CD4-positive, alpha-beta memory T cell (primary cell): ENCODE results near the gene ESPN. TPM values are rescaled to one million over a fixed set of nuclear protein-coding genes. Genes with fewer than 3 reads are reported as not detected.

Source experiments
- CTCF ChIA-PET: fragments of 350-600 bp; sonication (Branson Sonifier 250); formaldehyde crosslinking; loops from one replicate; lab custom pipeline; 2021; ENCODE audit warnings: inconsistent platforms; ENCODE audit not compliant: partially characterized antibody; lab: Charles Lee
- POLR2A ChIA-PET: fragments of 350-600 bp; sonication (Branson Sonifier 250); formaldehyde crosslinking; loops from one replicate; lab custom pipeline; 2021; ENCODE audit not compliant: partially characterized antibody; lab: Charles Lee
- DNase-seq, 5 donors: peaks; one replicate each; pipeline versions ENCODE4 v3.0.0 to v3.0.0-alpha.2; 2020 to 2022; ENCODE audit warnings: mixed read lengths in 1 of 5
- H3K27ac ChIP-seq: one replicate; pipeline ENCODE4 v1.7.0; 2013; ENCODE audit warnings: low read depth, low read length
- H3K27me3 ChIP-seq: 2 replicates; pipeline ENCODE4 v1.7.0; 2013; ENCODE audit warnings: mild to moderate bottlenecking, low read length, moderate library complexity; ENCODE audit not compliant: insufficient read depth
- H3K36me3 ChIP-seq: 2 replicates; pipeline ENCODE4 v1.7.0; 2013; ENCODE audit warnings: mild to moderate bottlenecking, low read length, moderate library complexity; ENCODE audit not compliant: insufficient read depth
- H3K4me1 ChIP-seq: 2 replicates; pipeline ENCODE4 v1.7.0; 2013; ENCODE audit warnings: mild to moderate bottlenecking, low read length, moderate library complexity; ENCODE audit not compliant: insufficient read depth
- H3K4me3 ChIP-seq, 2 donors: one replicate each; pipeline ENCODE4 v1.7.0; 2013; ENCODE audit warnings: low read length in 2 of 2, mild to moderate bottlenecking in 1 of 2
- H3K9me3 ChIP-seq, 2 donors: one replicate each; pipeline ENCODE4 v1.7.0; 2013; ENCODE audit warnings: low read length in 2 of 2, control low read depth in 1 of 2; ENCODE audit not compliant: control insufficient read depth in 1 of 2
- H3K27ac Mint-ChIP-seq, 7 donors: one replicate each; pipeline ENCODE4 v1.8.0; 2020 to 2021; ENCODE audit warnings: mixed read lengths in 7 of 7, mild to moderate bottlenecking in 6 of 7, inconsistent platforms in 3 of 7, moderate library complexity in 3 of 7
- H3K27me3 Mint-ChIP-seq, 2 donors: one replicate each; pipeline ENCODE4 v1.8.0; 2020 to 2021; ENCODE audit warnings: mixed read lengths in 2 of 2
- H3K36me3 Mint-ChIP-seq, 2 donors: one replicate each; pipeline ENCODE4 v1.8.0; 2020 to 2021; ENCODE audit warnings: mixed read lengths in 2 of 2, inconsistent platforms in 1 of 2, mild to moderate bottlenecking in 1 of 2
- H3K4me1 Mint-ChIP-seq, 4 donors: one replicate each; pipeline ENCODE4 v1.8.0; 2020 to 2021; ENCODE audit warnings: mixed read lengths in 4 of 4, mild to moderate bottlenecking in 1 of 4
- H3K4me3 Mint-ChIP-seq, 8 donors: one replicate each; pipeline ENCODE4 v1.8.0; 2020 to 2021; ENCODE audit warnings: mixed read lengths in 8 of 8, mild to moderate bottlenecking in 7 of 8, moderate library complexity in 6 of 8, inconsistent platforms in 3 of 8
- H3K9me3 Mint-ChIP-seq, 8 donors: one replicate each; pipeline ENCODE4 v1.8.0; 2020 to 2021; ENCODE audit warnings: mixed read lengths in 8 of 8, mild to moderate bottlenecking in 5 of 8, inconsistent platforms in 3 of 8, moderate library complexity in 1 of 8
- intact Hi-C: fragments of 100-400 bp; cut with micrococcal nuclease; formaldehyde crosslinking; loops from one replicate; pipeline ENCODE4 v1.15.1; 2023
- polyA plus RNA-seq, 2 donors: library from polyadenylated mRNA; unstranded; fragments of 300-500 nt; fragmentation: Illumina TruSeq; gene quantifications; one replicate each; pipeline ENCODE4 v1.2.3, GENCODE V29; 2021
- total RNA-seq, 2 experiments: library from RNA; stranded (reverse); gene quantifications; one replicate each; pipeline ENCODE4 v1.2.3, GENCODE V29; 2021

ESPN gene
- total and polyA plus RNA-seq, 4 experiments from 2014 or later, result 0.48 to 13.5 (median 6.3) TPM

DNA sequence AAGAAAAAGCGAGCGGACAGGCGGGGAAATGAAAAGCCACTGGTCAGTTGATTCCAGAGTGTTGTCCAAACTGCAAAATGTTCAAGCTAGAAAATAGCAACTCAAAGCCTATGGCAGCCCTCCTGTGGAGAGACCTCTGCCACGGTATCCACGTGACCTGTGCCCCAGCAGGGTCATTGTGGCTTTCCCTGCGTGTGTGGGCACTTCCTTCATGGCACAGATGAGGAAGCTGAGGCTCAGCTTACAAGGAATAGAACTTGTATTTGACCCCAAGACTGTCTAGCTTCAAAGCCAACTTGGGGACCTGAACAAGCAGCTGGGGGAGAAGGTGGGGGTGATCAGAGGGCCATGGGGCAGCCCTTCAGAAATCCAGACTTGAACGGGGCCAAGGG, 82.5 kb downstream of the ESPN start:
- Histone ChIP-seq H3K27ac (no peak overlapping the region), H3K36me3 (no peaks in the 10 kb centered on the region), H3K27me3 (no peaks in the 10 kb centered on the region), H3K4me3 (no peak overlapping the region), H3K9me3 (no peaks in the 10 kb centered on the region), H3K4me1 (no peaks in the 10 kb centered on the region)
- Mint-ChIP-seq H3K36me3 (no peaks in the 10 kb centered on the region), H3K27ac (no peak overlapping the region), H3K4me3 (no peak overlapping the region), H3K4me1 (no peaks in the 10 kb centered on the region), H3K27me3 (peaks cover 0 to 5% of the 10 kb centered on the region in 2 donors), H3K9me3 (no peaks in the 10 kb centered on the region)
- no peak for DNase-seq
- POLR2A ChIA-PET, result interaction anchor here (1.1 kb wide), 1 partner anchor 16 kb away, joined by 4 read pairs; the partner anchor contains the start of gene PLEKHG5
- intact Hi-C loops, result no loop called here
- CTCF ChIA-PET, result interaction anchor here (1.3 kb wide), 1 partner anchor 17 kb away, joined by 3 read pairs; no protein-coding TSS in a partner anchor

DNA sequence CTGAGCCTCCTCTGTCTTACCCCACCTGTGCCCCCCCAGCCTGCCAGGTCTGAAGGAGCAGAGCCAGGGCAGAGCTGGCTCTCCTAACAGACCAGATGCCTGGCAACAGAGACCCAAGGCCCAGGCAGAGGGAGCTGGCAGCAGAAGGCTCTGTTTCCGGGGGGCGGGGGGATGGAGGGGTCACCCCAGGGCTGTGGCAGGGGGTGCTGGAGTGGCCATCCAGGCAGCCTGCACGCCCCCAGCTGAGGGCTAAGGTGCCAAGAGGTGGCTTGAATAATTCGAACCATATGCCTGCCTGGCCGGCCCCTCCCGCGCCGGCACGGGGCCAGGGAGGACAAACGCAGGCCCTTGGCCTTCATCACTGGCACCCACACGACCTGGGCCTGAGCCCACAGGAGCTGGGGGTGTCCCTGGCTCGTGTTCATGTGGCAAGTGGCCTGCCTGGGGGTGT, 82.9 kb downstream of the ESPN start:
- Histone ChIP-seq H3K27ac (no peak overlapping the region), H3K4me3 (no peak overlapping the region), H3K4me1 (no peaks in the 10 kb centered on the region), H3K27me3 (no peaks in the 10 kb centered on the region), H3K36me3 (no peaks in the 10 kb centered on the region), H3K9me3 (no peaks in the 10 kb centered on the region)
- H3K27me3 Mint-ChIP-seq, result peaks cover 0 to 5% of the 10 kb centered on the region in 2 donors
- no peaks in the 10 kb centered on the region for H3K36me3 Mint-ChIP-seq
- POLR2A ChIA-PET, result interaction anchor here (1.1 kb wide), 1 partner anchor 16 kb away, joined by 4 read pairs; the partner anchor contains the start of gene PLEKHG5
- no peak overlapping the region for H3K27ac Mint-ChIP-seq
- CTCF ChIA-PET, result interaction anchor here (1.3 kb wide), 1 partner anchor 17 kb away, joined by 3 read pairs; no protein-coding TSS in a partner anchor
- H3K9me3 Mint-ChIP-seq, result no peaks in the 10 kb centered on the region
- no peak for DNase-seq
- H3K4me3 Mint-ChIP-seq, result no peak overlapping the region
- intact Hi-C loops, result no loop called here
- H3K4me1 Mint-ChIP-seq, result no peaks in the 10 kb centered on the region

DNA sequence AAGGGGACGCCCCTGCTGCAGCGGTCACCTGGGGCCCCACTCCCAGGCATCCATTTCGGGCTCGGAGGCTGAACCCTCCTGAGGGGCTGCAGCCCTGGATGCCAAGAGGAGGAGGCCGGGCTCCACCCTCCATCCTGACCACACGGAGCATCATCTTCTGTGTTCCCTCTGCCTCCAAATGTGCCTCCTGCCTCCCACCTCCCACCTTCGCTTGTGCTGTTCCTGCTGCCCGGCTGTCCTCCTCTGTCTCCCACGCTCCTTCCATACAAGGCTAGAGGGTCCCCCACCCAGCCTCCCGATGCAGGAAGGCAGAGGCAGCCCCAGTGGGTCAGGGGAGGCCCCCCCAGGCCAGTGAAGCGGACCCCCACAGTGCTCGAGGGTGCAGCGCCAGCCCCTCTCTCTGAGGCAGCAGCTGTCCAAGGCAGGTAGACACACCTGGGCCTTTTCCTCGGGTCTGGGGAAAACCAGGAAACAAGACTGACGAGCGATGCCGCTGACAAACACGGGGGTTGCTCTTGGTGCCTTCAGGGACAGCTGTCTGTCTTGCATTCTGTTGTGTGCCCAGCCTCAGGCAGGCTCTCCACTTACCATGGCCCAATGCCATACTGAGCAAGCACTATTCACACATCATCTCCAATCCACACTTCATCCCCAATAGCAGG, 83.7 kb downstream of the ESPN start:
- Histone ChIP-seq H3K36me3 (no peaks in the 10 kb centered on the region), H3K27me3 (no peaks in the 10 kb centered on the region), H3K4me3 (no peak overlapping the region), H3K4me1 (no peaks in the 10 kb centered on the region), H3K9me3 (no peaks in the 10 kb centered on the region), H3K27ac (no peak overlapping the region)
- intact Hi-C loops, result no loop called here
- no peak for DNase-seq
- POLR2A ChIA-PET, result interaction anchor here (1.1 kb wide), 1 partner anchor 17 kb away, joined by 4 read pairs; the partner anchor contains the start of gene PLEKHG5
- peaks cover 0 to 5% of the 10 kb centered on the region in 2 donors for H3K27me3 Mint-ChIP-seq
- CTCF ChIA-PET, result no interaction called here
- H3K4me3 Mint-ChIP-seq, result no peak overlapping the region
- no peaks in the 10 kb centered on the region for H3K9me3 Mint-ChIP-seq
- no peaks in the 10 kb centered on the region for H3K36me3 Mint-ChIP-seq
- H3K27ac Mint-ChIP-seq, result peak overlapping the region in 1 of 7 donors; percentile 72
- no peaks in the 10 kb centered on the region for H3K4me1 Mint-ChIP-seq

GRCh38 chr1:6508816-6509189, 84.2 kb downstream of the ESPN start:
- H3K36me3 ChIP-seq, result no peaks in the 10 kb centered on the region

DNA sequence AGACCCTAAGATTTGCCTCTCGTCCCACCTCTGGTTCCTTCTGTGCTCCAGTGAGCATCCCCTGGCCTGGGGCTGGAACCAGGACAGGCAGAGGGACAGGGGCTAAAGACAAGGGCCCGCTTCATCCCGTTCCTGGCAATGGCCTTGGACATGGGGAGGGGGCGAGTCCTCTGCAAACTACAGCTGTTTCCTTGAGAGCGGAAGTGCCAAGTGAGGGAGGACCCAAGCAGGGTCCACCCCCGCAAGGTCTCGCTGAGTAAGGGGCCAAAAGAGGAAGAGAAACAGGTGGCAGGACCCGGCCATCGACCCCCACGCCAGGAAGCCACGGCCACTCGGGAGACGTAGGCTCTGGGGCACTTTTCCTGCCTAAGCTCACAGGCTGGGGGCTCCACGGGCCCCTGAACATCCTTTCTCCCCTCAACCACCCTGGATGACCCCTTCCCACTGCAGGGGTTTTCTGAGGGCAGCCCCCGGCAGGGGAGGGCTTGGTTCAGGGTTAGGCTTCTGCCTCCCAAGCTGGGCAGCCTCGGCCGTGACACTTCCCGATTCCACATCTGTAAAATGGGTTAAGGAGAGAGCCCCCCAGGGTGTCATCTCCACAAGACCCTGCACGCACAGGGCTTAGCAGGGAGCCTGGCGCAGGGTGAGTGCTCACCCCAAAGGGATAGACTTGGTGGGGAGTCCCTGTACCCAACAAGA, 84.8 kb downstream of the ESPN start:
- no peak overlapping the region for H3K27ac ChIP-seq
- Mint-ChIP-seq H3K36me3 (no peaks in the 10 kb centered on the region), H3K27ac (no peak overlapping the region), H3K4me3 (no peak overlapping the region), H3K9me3 (no peaks in the 10 kb centered on the region), H3K27me3 (peaks cover 0 to 5% of the 10 kb centered on the region in 2 donors), H3K4me1 (no peaks in the 10 kb centered on the region)
- intact Hi-C loops, result no loop called here
- no peak for DNase-seq
- no peaks in the 10 kb centered on the region for H3K36me3 ChIP-seq
- no peaks in the 10 kb centered on the region for H3K27me3 ChIP-seq
- ChIA-PET POLR2A (no interaction called here), CTCF (no interaction called here)
- H3K4me1 ChIP-seq, result no peaks in the 10 kb centered on the region
- H3K4me3 ChIP-seq, result no peak overlapping the region
- no peaks in the 10 kb centered on the region for H3K9me3 ChIP-seq

More at GRCh38 chr1:6508816-6509189, 84.2 kb downstream of the ESPN start:
- DNase-seq, result no peak
- intact Hi-C loops, result no loop called here
- Mint-ChIP-seq H3K4me3 (no peak overlapping the region), H3K27ac (peak overlapping the region in 1 of 7 donors; percentile 72), H3K36me3 (no peaks in the 10 kb centered on the region), H3K27me3 (peaks cover 0 to 5% of the 10 kb centered on the region in 2 donors), H3K4me1 (no peaks in the 10 kb centered on the region), H3K9me3 (no peaks in the 10 kb centered on the region)
- Histone ChIP-seq H3K27me3 (no peaks in the 10 kb centered on the region), H3K27ac (no peak overlapping the region), H3K4me3 (no peak overlapping the region), H3K4me1 (no peaks in the 10 kb centered on the region), H3K9me3 (no peaks in the 10 kb centered on the region)
- ChIA-PET POLR2A (no interaction called here), CTCF (no interaction called here)

DNA sequence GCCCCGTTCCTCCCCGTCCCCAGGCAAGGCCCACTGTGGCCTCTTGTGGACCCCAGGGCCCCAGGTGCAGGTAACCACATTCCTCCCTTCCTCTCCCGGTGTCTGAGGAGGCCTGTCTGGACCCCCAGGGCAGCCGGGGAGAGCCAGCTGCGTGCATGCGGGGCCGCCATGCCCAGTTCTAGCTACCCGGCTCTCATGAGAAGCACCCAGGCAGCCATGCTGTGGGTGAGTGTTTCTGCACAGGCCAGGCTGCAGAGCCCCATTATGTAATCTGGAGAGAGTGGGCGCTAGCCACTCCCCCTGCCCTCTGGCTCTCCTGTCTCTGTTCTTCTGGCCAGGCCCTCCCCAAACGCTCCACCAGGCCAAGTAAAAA, 85.3 kb downstream of the ESPN start:
- DNase-seq, result no peak
- Histone ChIP-seq H3K4me1 (no peaks in the 10 kb centered on the region), H3K36me3 (no peaks in the 10 kb centered on the region), H3K4me3 (no peak overlapping the region), H3K9me3 (no peaks in the 10 kb centered on the region), H3K27me3 (no peaks in the 10 kb centered on the region), H3K27ac (no peak overlapping the region)
- no peak overlapping the region for H3K4me3 Mint-ChIP-seq
- intact Hi-C loops, result no loop called here
- H3K36me3 Mint-ChIP-seq, result no peaks in the 10 kb centered on the region
- peaks cover 0 to 5% of the 10 kb centered on the region in 2 donors for H3K27me3 Mint-ChIP-seq
- CTCF ChIA-PET, result no interaction called here
- no peak overlapping the region for H3K27ac Mint-ChIP-seq
- H3K4me1 Mint-ChIP-seq, result no peaks in the 10 kb centered on the region
- no peaks in the 10 kb centered on the region for H3K9me3 Mint-ChIP-seq
- POLR2A ChIA-PET, result no interaction called here

DNA sequence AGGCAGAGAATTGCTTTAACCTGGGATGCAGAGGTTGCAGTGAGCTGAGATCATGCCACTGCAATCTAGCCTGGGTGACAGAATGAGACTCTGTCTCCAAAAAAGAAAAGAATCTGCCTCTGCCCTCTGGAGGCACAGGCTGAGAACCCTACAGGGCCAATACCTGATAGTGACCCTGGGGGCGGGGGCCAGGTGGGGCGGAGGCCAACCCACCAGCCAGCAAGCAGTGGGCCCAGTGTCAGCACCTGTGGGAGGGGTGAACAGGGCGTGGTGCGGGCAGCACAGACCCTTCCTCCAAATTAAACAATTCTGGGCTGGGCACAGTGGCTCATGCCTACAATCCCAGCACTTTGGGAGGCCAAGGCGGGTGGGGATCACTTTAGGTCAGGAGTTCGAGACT, 85.9 kb downstream of the ESPN start:
- ChIA-PET CTCF (no interaction called here), POLR2A (no interaction called here)
- no peaks in the 10 kb centered on the region for H3K36me3 ChIP-seq
- H3K4me1 ChIP-seq, result no peaks in the 10 kb centered on the region
- peak overlapping the region in 1 of 7 donors; percentile 25 for H3K27ac Mint-ChIP-seq
- no peaks in the 10 kb centered on the region for H3K4me1 Mint-ChIP-seq
- H3K27ac ChIP-seq, result no peak overlapping the region
- DNase-seq, result no peak
- H3K9me3 Mint-ChIP-seq, result no peaks in the 10 kb centered on the region
- no peak overlapping the region for H3K4me3 Mint-ChIP-seq
- no peaks in the 10 kb centered on the region for H3K9me3 ChIP-seq
- no peaks in the 10 kb centered on the region for H3K27me3 ChIP-seq
- H3K4me3 ChIP-seq, result no peak overlapping the region
- H3K27me3 Mint-ChIP-seq, result peaks cover 0 to 5% of the 10 kb centered on the region in 2 donors
- intact Hi-C loops, result no loop called here
- H3K36me3 Mint-ChIP-seq, result no peaks in the 10 kb centered on the region
